Mucosa of descending colon (tissue), 3 donors: Measurements from ENCODE around the gene TECPR1. TPM values are rescaled to one million over a fixed set of nuclear protein-coding genes. Genes with fewer than 3 reads are reported as not detected.
A peak's percentile ranks its signal among the peaks of the same experiment; 100 is the strongest.

ENCODE experiments used
- ATAC-seq: fragments of 200-7000 bp; cut with Tn5 transposase; one replicate; pipeline ENCODE4 v1.9.1; 2020; ENCODE audit warnings: mild to moderate bottlenecking, moderate library complexity
- DNase-seq, 3 donors: peaks; one replicate each; pipeline ENCODE4 v3.0.0-alpha.2; 2020
- H3K36me3 ChIP-seq: fragments of 200-600 bp; one replicate; pipeline ENCODE4 v1.8.0; 2021; ENCODE audit warnings: low read depth, mild to moderate bottlenecking
- H3K4me1 ChIP-seq: fragments of 200-600 bp; one replicate; pipeline ENCODE4 v1.8.0; 2021; ENCODE audit warnings: low read depth, mild to moderate bottlenecking
- H3K4me3 ChIP-seq: fragments of 200-600 bp; one replicate; pipeline ENCODE4 v1.8.0; 2021; ENCODE audit warnings: mild to moderate bottlenecking
- H3K9me3 ChIP-seq: fragments of 200-600 bp; one replicate; pipeline ENCODE4 v1.8.0; 2021; ENCODE audit warnings: mild to moderate bottlenecking
- CTCF ChIP-seq: fragments of 200-600 bp; IDR thresholded peaks from one replicate; pipeline ENCODE4 v1.8.0; 2022; ENCODE audit warnings: antibody characterized with exemption, mild to moderate bottlenecking
- intact Hi-C, 2 donors: fragments of 100-400 bp; cut with DNase I in 1 of 2; cut with micrococcal nuclease in 1 of 2; formaldehyde crosslinking; loops; one replicate each; pipeline versions ENCODE4 v1.11.0 to v1.11.1; 2022; cut with DNase I, micrococcal nuclease
- total RNA-seq, 3 donors: library from RNA; stranded (reverse); fragmentation: NEBNext Ultra II Directional in 2 of 3; extraction: Animal tissue kit (Norgen Biotek cat#: 25700) in 2 of 3; gene quantifications; one replicate each; pipeline versions ENCODE4 v1.2.1 to v1.2.4, GENCODE V29; 2021 to 2023
- donor health status: DM: no; HTN: no; CAD: no; lungs with moderate emphysema.
- donor health status: DM: no; HTN: no; CAD: no.
- donor health status: DM: no; HTN: yes; CAD: no.

Gene TECPR1
- total RNA-seq, 3 donors from 2014 or later = 37.0 to 50.5 (median 45.5) TPM

- H3K4me3 ChIP-seq = no peak overlapping the region
- intact Hi-C loops = no loop called here
- peaks cover 3% of the 10 kb centered on the region for H3K36me3 ChIP-seq
- ATAC-seq = no peak
- peaks cover 3% of the 10 kb centered on the region for H3K4me1 ChIP-seq
- no peaks in the 10 kb centered on the region for H3K9me3 ChIP-seq
- TF ChIP-seq CTCF = no peak
- peak in 1 of 3 donors; percentile 35 for DNase-seq
Observed at GRCh38 chr7:98206451-98207330, 45.3 kb downstream of the TECPR1 start.

- Histone ChIP-seq H3K4me1 (no peaks in the 10 kb centered on the region), H3K36me3 (peaks cover 3% of the 10 kb centered on the region), H3K4me3 (no peak overlapping the region), H3K9me3 (no peaks in the 10 kb centered on the region)
- no peak for TF ChIP-seq CTCF
- ATAC-seq (no peak), DNase-seq (peak in 1 of 3 donors; percentile 31)
- intact Hi-C loops = no loop called here
Observed at GRCh38 chr7:98205162-98205845, 46.7 kb downstream of the TECPR1 start.

- no peak overlapping the region for H3K4me3 ChIP-seq
- DNase-seq (no peak), ATAC-seq (no peak)
- H3K4me1 ChIP-seq = no peaks in the 10 kb centered on the region
- peaks cover 3% of the 10 kb centered on the region for H3K36me3 ChIP-seq
- H3K9me3 ChIP-seq = no peaks in the 10 kb centered on the region
- intact Hi-C loops = no loop called here
- TF ChIP-seq CTCF = no peak
Observed at GRCh38 chr7:98204670-98205069, 47.4 kb downstream of the TECPR1 start.

GRCh38 chr7:98203964-98204605 is 47.9 kb downstream of the TECPR1 start:
- DNase-seq (no peak), ATAC-seq (no peak)
- no peaks in the 10 kb centered on the region for H3K9me3 ChIP-seq
- no peak for TF ChIP-seq CTCF
- H3K4me3 ChIP-seq = no peak overlapping the region
- intact Hi-C loops = no loop called here
- no peaks in the 10 kb centered on the region for H3K4me1 ChIP-seq
- H3K36me3 ChIP-seq = peaks cover 3% of the 10 kb centered on the region

- Histone ChIP-seq H3K4me3 (no peak overlapping the region), H3K36me3 (peaks cover 3% of the 10 kb centered on the region)
- intact Hi-C loops = no loop called here
Observed at GRCh38 chr7:98203261-98203963, 48.6 kb downstream of the TECPR1 start.

More at GRCh38 chr7:98203261-98203963, 48.6 kb downstream of the TECPR1 start:
- no peaks in the 10 kb centered on the region for H3K4me1 ChIP-seq
- no peak for TF ChIP-seq CTCF
- ATAC-seq (peak; percentile 29), DNase-seq (no peak)
- H3K9me3 ChIP-seq = no peaks in the 10 kb centered on the region
